DND-41 (cell line): Measurements from ENCODE around the gene MRAS.

Experiments
- CTCF ChIP-seq: IDR thresholded peaks from 2 replicates; pipeline ENCODE4 v1.5.1; 2012; ENCODE audit warnings: borderline replicate concordance, low read length, moderate library complexity, mild to moderate bottlenecking; ENCODE audit not compliant: poor library complexity, severe bottlenecking; ENCODE audit errors: extremely low read depth
- EZH2 ChIP-seq: IDR thresholded peaks from 3 replicates; pipeline ENCODE4 v1.6.1; 2012; ENCODE audit warnings: borderline replicate concordance, low read depth, mild to moderate bottlenecking, moderate library complexity, low read length, inconsistent platforms; ENCODE audit not compliant: severe bottlenecking

- TF ChIP-seq CTCF (no peak), EZH2 (no peak)
These were observed 30.7 kb upstream of the MRAS start for GRCh38 chr3:138317687-138318086.
